ENCODE results near the gene PTPN23.

PTPN23 gene

GRCh38 chr3:47436180-47436579 is 55.4 kb downstream of the PTPN23 start:
- no peaks in the 10 kb centered on the region for H3K4me1 ChIP-seq (ENCODE audit: control insufficient read depth, low read depth, low read length)
- peaks cover 3% of the 10 kb centered on the region for H3K79me1 ChIP-seq (ENCODE audit: low read length)
- no peak overlapping the region for H3K9ac ChIP-seq (ENCODE audit: low read length)
- H3K27ac ChIP-seq (ENCODE audit: low read depth, low read length) = no peak overlapping the region
- no peak overlapping the region for H3K4ac ChIP-seq (ENCODE audit: low read depth, low read length)
- no CpG with 5 or more reads among the region's 5 CpGs for WGBS (ENCODE audit: extremely low coverage, insufficient coverage, low lambda C conversion rate)
- no peak overlapping the region for H2BK15ac ChIP-seq (replicated peaks; ENCODE audit: low read depth)
- H3K79me2 ChIP-seq (ENCODE audit: control insufficient read depth, insufficient read depth, low read length) = no peaks in the 10 kb centered on the region
- no peak for DNase-seq
- no peak overlapping the region for H4K8ac ChIP-seq (ENCODE audit: low read depth, low read length)
- no peak overlapping the region for H3K23ac ChIP-seq (ENCODE audit: low read length)
- H3K4me2 ChIP-seq (ENCODE audit: low read length) = no peak overlapping the region
- peaks cover 3% of the 10 kb centered on the region for H3K36me3 ChIP-seq (ENCODE audit: control insufficient read depth, insufficient read depth, low read length)
- H3K27me3 ChIP-seq (ENCODE audit: insufficient read depth, low read length, poor library complexity) = no peaks in the 10 kb centered on the region
- no peak overlapping the region for H2AK5ac ChIP-seq (ENCODE audit: low read length)
- no peak overlapping the region for H3K18ac ChIP-seq (ENCODE audit: low read length)
- no peak overlapping the region for H3K4me3 ChIP-seq (ENCODE audit: low read length)
- no peak overlapping the region for H3K56ac ChIP-seq (ENCODE audit: low read length)
- no peak overlapping the region for H4K5ac ChIP-seq (ENCODE audit: low read length)
- no peak overlapping the region for H2BK120ac ChIP-seq (ENCODE audit: low read depth, low read length)
- H2BK5ac ChIP-seq (ENCODE audit: low read length) = no peak overlapping the region

- DNase-seq = peak; percentile 45
- no peak overlapping the region for H2BK120ac ChIP-seq (ENCODE audit: low read depth, low read length)
- no peaks in the 10 kb centered on the region for H3K36me3 ChIP-seq (ENCODE audit: control insufficient read depth, insufficient read depth, low read length)
- H4K8ac ChIP-seq (ENCODE audit: low read depth, low read length) = no peak overlapping the region
- H3K4me2 ChIP-seq (ENCODE audit: low read length) = no peak overlapping the region
- peaks cover 3% of the 10 kb centered on the region for H3K79me1 ChIP-seq (ENCODE audit: low read length)
- no peak overlapping the region for H4K5ac ChIP-seq (ENCODE audit: low read length)
- H2AK5ac ChIP-seq (ENCODE audit: low read length) = no peak overlapping the region
- no peak overlapping the region for H2BK15ac ChIP-seq (replicated peaks; ENCODE audit: low read depth)
- no peaks in the 10 kb centered on the region for H3K27me3 ChIP-seq (ENCODE audit: insufficient read depth, low read length, poor library complexity)
- no peak overlapping the region for H3K18ac ChIP-seq (ENCODE audit: low read length)
- no peak overlapping the region for H3K9ac ChIP-seq (ENCODE audit: low read length)
- H3K79me2 ChIP-seq (ENCODE audit: control insufficient read depth, insufficient read depth, low read length) = peaks cover 4% of the 10 kb centered on the region
- H3K23ac ChIP-seq (ENCODE audit: low read length) = no peak overlapping the region
- no peak overlapping the region for H3K4ac ChIP-seq (ENCODE audit: low read depth, low read length)
- no peak overlapping the region for H3K56ac ChIP-seq (ENCODE audit: low read length)
- no peak overlapping the region for H2BK5ac ChIP-seq (ENCODE audit: low read length)
- H3K4me3 ChIP-seq (ENCODE audit: low read length) = no peak overlapping the region
- no peaks in the 10 kb centered on the region for H3K4me1 ChIP-seq (ENCODE audit: control insufficient read depth, low read depth, low read length)
- no peak overlapping the region for H3K27ac ChIP-seq (ENCODE audit: low read depth, low read length)
These were observed 59.3 kb downstream of the PTPN23 start for GRCh38 chr3:47440131-47440530.

GRCh38 chr3:47441796-47442551 is 61.2 kb downstream of the PTPN23 start:
- no peak overlapping the region for H3K4me3 ChIP-seq (ENCODE audit: low read length)
- H3K27ac ChIP-seq (ENCODE audit: low read depth, low read length) = no peak overlapping the region
- no peak overlapping the region for H3K4ac ChIP-seq (ENCODE audit: low read depth, low read length)
- WGBS (ENCODE audit: extremely low coverage, insufficient coverage, low lambda C conversion rate) = no CpG with 5 or more reads among the region's 4 CpGs
- no peak overlapping the region for H3K4me2 ChIP-seq (ENCODE audit: low read length)
- H4K8ac ChIP-seq (ENCODE audit: low read depth, low read length) = no peak overlapping the region
- no peaks in the 10 kb centered on the region for H3K36me3 ChIP-seq (ENCODE audit: control insufficient read depth, insufficient read depth, low read length)
- no peak overlapping the region for H4K5ac ChIP-seq (ENCODE audit: low read length)
- no peaks in the 10 kb centered on the region for H3K27me3 ChIP-seq (ENCODE audit: insufficient read depth, low read length, poor library complexity)
- H3K23ac ChIP-seq (ENCODE audit: low read length) = no peak overlapping the region
- no peak overlapping the region for H3K18ac ChIP-seq (ENCODE audit: low read length)
- no peak overlapping the region for H2BK120ac ChIP-seq (ENCODE audit: low read depth, low read length)
- H2AK5ac ChIP-seq (ENCODE audit: low read length) = no peak overlapping the region
- H3K79me1 ChIP-seq (ENCODE audit: low read length) = peaks cover 3% of the 10 kb centered on the region
- H3K79me2 ChIP-seq (ENCODE audit: control insufficient read depth, insufficient read depth, low read length) = peaks cover 4% of the 10 kb centered on the region
- no peak for DNase-seq
- H3K9ac ChIP-seq (ENCODE audit: low read length) = no peak overlapping the region
- no peak overlapping the region for H2BK15ac ChIP-seq (replicated peaks; ENCODE audit: low read depth)
- no peaks in the 10 kb centered on the region for H3K4me1 ChIP-seq (ENCODE audit: control insufficient read depth, low read depth, low read length)
- H3K56ac ChIP-seq (ENCODE audit: low read length) = no peak overlapping the region
- no peak overlapping the region for H2BK5ac ChIP-seq (ENCODE audit: low read length)

- H2BK15ac ChIP-seq (replicated peaks; ENCODE audit: low read depth) = no peak overlapping the region
- no peak overlapping the region for H2BK120ac ChIP-seq (ENCODE audit: low read depth, low read length)
- no peak overlapping the region for H3K23ac ChIP-seq (ENCODE audit: low read length)
- peaks cover 3% of the 10 kb centered on the region for H3K79me1 ChIP-seq (ENCODE audit: low read length)
- no peak overlapping the region for H2AK5ac ChIP-seq (ENCODE audit: low read length)
- H3K27ac ChIP-seq (ENCODE audit: low read depth, low read length) = no peak overlapping the region
- no peak overlapping the region for H2BK5ac ChIP-seq (ENCODE audit: low read length)
- H4K5ac ChIP-seq (ENCODE audit: low read length) = no peak overlapping the region
- peaks cover 4% of the 10 kb centered on the region for H3K79me2 ChIP-seq (ENCODE audit: control insufficient read depth, insufficient read depth, low read length)
- no peaks in the 10 kb centered on the region for H3K4me1 ChIP-seq (ENCODE audit: control insufficient read depth, low read depth, low read length)
- no peaks in the 10 kb centered on the region for H3K36me3 ChIP-seq (ENCODE audit: control insufficient read depth, insufficient read depth, low read length)
- DNase-seq = no peak
- no peaks in the 10 kb centered on the region for H3K27me3 ChIP-seq (ENCODE audit: insufficient read depth, low read length, poor library complexity)
- no peak overlapping the region for H3K4me3 ChIP-seq (ENCODE audit: low read length)
- no peak overlapping the region for H4K8ac ChIP-seq (ENCODE audit: low read depth, low read length)
- WGBS (ENCODE audit: extremely low coverage, insufficient coverage, low lambda C conversion rate) = no CpG with 5 or more reads among the region's 5 CpGs
- no peak overlapping the region for H3K9ac ChIP-seq (ENCODE audit: low read length)
- no peak overlapping the region for H3K4me2 ChIP-seq (ENCODE audit: low read length)
- no peak overlapping the region for H3K18ac ChIP-seq (ENCODE audit: low read length)
- H3K4ac ChIP-seq (ENCODE audit: low read depth, low read length) = no peak overlapping the region
- H3K56ac ChIP-seq (ENCODE audit: low read length) = no peak overlapping the region
These were observed 62.8 kb downstream of the PTPN23 start for GRCh38 chr3:47443611-47443995.

- DNase-seq = no peak
These were observed 63.3 kb downstream of the PTPN23 start for GRCh38 chr3:47444103-47444502.

More at GRCh38 chr3:47444103-47444502, 63.3 kb downstream of the PTPN23 start:
- no CpG with 5 or more reads among the region's 5 CpGs for WGBS (ENCODE audit: extremely low coverage, insufficient coverage, low lambda C conversion rate)
- H3K56ac ChIP-seq (ENCODE audit: low read length) = no peak overlapping the region
- H3K79me2 ChIP-seq (ENCODE audit: control insufficient read depth, insufficient read depth, low read length) = peaks cover 4% of the 10 kb centered on the region
- H2BK15ac ChIP-seq (replicated peaks; ENCODE audit: low read depth) = no peak overlapping the region
- no peak overlapping the region for H3K23ac ChIP-seq (ENCODE audit: low read length)
- H3K9ac ChIP-seq (ENCODE audit: low read length) = no peak overlapping the region
- H3K4me3 ChIP-seq (ENCODE audit: low read length) = no peak overlapping the region
- H3K18ac ChIP-seq (ENCODE audit: low read length) = no peak overlapping the region
- H3K36me3 ChIP-seq (ENCODE audit: control insufficient read depth, insufficient read depth, low read length) = no peaks in the 10 kb centered on the region
- H4K5ac ChIP-seq (ENCODE audit: low read length) = no peak overlapping the region
- H3K27me3 ChIP-seq (ENCODE audit: insufficient read depth, low read length, poor library complexity) = no peaks in the 10 kb centered on the region
- no peak overlapping the region for H2AK5ac ChIP-seq (ENCODE audit: low read length)
- H4K8ac ChIP-seq (ENCODE audit: low read depth, low read length) = no peak overlapping the region
- H3K27ac ChIP-seq (ENCODE audit: low read depth, low read length) = no peak overlapping the region
- H2BK120ac ChIP-seq (ENCODE audit: low read depth, low read length) = no peak overlapping the region
- H2BK5ac ChIP-seq (ENCODE audit: low read length) = no peak overlapping the region
- H3K4ac ChIP-seq (ENCODE audit: low read depth, low read length) = no peak overlapping the region
- no peaks in the 10 kb centered on the region for H3K4me1 ChIP-seq (ENCODE audit: control insufficient read depth, low read depth, low read length)
- H3K4me2 ChIP-seq (ENCODE audit: low read length) = no peak overlapping the region
- peaks cover 5% of the 10 kb centered on the region for H3K79me1 ChIP-seq (ENCODE audit: low read length)

All from mesendoderm (in vitro differentiated cells).